Suprapubic skin (tissue), 4 donors: ENCODE results near the gene CCSER1.

Experiments used
- CTCF ChIP-seq, 2 donors: fragments of 200-600 bp in 1 of 2; fragments of 450-650 bp in 1 of 2; sonication (generic) in 1 of 2; IDR thresholded peaks; one replicate each; pipeline ENCODE4 v1.5.1; 2016 to 2019; ENCODE audit warnings: antibody characterized with exemption in 2 of 2, mild to moderate bottlenecking in 1 of 2, moderate library complexity in 1 of 2
- EP300 ChIP-seq: sonication (generic); formaldehyde crosslinking; IDR thresholded peaks from one replicate; pipeline ENCODE4 v1.6.1; 2017; ENCODE audit warnings: antibody characterized with exemption
- POLR2AphosphoS5 ChIP-seq, 3 donors: sonication (generic); formaldehyde crosslinking; IDR thresholded peaks; one replicate each; pipeline ENCODE4 v1.6.1; 2017; ENCODE audit warnings: antibody characterized with exemption in 3 of 3

GRCh38 chr4:90245837-90246236 is 118.6 kb downstream of the CCSER1 start:
- no peak for TF ChIP-seq CTCF (IDR thresholded peaks at IDR 0.05)
- TF ChIP-seq EP300 = no peak
- no peak for TF ChIP-seq POLR2AphosphoS5 (IDR thresholded peaks at IDR 0.05)
